ENCODE data around the gene DOK6.

The DOK6 gene

DNA sequence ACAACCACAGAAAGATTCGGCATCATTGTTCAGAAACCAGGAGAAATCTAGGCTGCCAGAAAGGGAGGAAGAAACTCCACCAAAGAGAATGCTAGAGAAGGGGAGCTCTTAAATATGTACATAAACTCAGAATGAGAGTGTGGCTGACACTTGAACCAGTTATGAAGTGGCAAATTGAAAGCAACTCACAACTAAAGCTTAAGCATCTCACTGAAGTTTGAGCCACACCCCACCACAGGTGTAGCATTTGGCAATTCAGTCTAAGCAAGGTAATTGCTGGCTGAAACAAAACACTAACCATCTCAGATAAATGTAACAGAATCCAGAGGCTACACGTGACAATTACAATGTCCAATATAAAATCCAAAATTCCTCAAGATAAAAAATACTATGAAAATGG, 168.4 kb downstream of the DOK6 start:
- Mint-ChIP-seq H3K9me3 (peaks cover 39% of the 10 kb centered on the region), H3K36me3 (ENCODE audit: low read depth) (peaks cover 51% of the 10 kb centered on the region), H3K27ac (no peak overlapping the region), H3K27me3 (ENCODE audit: low read depth, poor library complexity) (peaks cover 3% of the 10 kb centered on the region), H3K4me3 (no peak overlapping the region), H3K4me1 (no peaks in the 10 kb centered on the region)
- DNase-seq: no peak
- TF ChIP-seq CTCF (IDR thresholded peaks at IDR 0.05): no peak

DNA sequence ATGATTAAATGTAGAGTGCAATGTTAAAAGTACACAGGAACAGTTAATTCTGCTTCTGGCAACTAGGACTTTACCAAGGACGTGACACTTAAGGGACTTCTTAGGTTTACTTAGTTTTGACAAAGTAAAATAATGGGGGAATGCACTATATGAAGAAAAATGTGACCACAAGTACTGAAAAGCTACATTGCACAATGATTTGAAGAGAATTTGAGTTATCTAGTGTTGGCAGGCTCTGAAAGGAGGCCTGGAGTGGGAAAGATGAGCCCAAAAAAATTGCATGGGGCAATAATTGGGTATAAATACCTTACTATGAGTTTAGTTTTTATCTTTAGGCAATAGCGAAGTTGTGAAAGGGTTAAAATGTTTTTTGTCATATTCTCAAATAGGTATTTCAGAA, 173.7 kb downstream of the DOK6 start:
- Mint-ChIP-seq H3K9me3 (peaks cover 9% of the 10 kb centered on the region), H3K4me3 (no peak overlapping the region), H3K36me3 (ENCODE audit: low read depth) (peaks cover 18% of the 10 kb centered on the region), H3K27me3 (ENCODE audit: low read depth, poor library complexity) (no peaks in the 10 kb centered on the region), H3K4me1 (no peaks in the 10 kb centered on the region), H3K27ac (no peak overlapping the region)
- DNase-seq: no peak
- TF ChIP-seq CTCF (IDR thresholded peaks at IDR 0.05): no peak

DNA sequence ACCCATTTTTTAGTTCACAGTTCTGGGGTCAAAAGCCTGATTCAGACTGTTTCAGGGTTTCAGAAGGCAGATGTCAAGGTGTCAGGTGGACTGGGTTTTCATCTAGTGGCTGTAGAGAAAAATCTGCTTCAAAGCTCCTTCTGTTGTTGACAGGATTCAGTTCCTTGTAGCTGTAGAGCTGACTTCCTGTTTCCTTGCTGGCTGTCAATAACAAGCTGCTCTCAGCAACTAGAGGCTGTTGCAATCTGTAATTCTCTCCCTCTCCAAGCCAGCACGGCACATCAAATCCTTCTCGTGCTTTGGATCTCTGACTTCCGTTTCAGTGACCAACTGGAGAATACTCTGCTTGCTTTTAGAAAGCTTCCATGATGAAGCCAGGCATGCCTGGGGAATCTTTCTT, 179.4 kb downstream of the DOK6 start:
- no peak for DNase-seq
- Mint-ChIP-seq H3K36me3 (ENCODE audit: low read depth) (peaks cover 25% of the 10 kb centered on the region), H3K4me3 (no peak overlapping the region), H3K4me1 (no peaks in the 10 kb centered on the region), H3K27me3 (ENCODE audit: low read depth, poor library complexity) (no peaks in the 10 kb centered on the region), H3K27ac (no peak overlapping the region), H3K9me3 (peaks cover 10% of the 10 kb centered on the region)
- no peak for TF ChIP-seq CTCF (IDR thresholded peaks at IDR 0.05)

DNA sequence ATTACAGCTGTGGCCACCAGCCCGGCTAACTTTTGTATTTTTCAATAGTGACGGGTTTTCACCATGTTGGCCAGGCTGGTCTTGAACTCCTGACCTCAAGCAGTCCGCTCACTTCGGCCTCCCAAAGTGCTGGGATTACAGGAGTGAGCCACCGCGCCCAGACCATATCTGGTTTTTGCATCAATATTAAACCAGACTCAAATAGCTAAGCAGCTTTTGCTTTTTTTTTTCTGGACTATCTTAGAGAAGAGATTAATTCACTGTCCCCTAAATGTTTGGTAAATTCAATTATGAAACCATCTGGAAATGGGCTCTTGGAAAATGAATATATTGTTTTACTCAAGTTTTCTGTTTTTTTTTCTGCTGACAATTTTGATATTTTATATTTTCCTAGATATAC, 183.7 kb downstream of the DOK6 start:
- Mint-ChIP-seq H3K27me3 (ENCODE audit: low read depth, poor library complexity) (no peaks in the 10 kb centered on the region), H3K27ac (no peak overlapping the region), H3K36me3 (ENCODE audit: low read depth) (peaks cover 18% of the 10 kb centered on the region), H3K9me3 (peaks cover 10% of the 10 kb centered on the region), H3K4me1 (peaks cover 28% of the 10 kb centered on the region), H3K4me3 (no peak overlapping the region)
- TF ChIP-seq CTCF (IDR thresholded peaks at IDR 0.05): no peak
- no peak for DNase-seq

DNA sequence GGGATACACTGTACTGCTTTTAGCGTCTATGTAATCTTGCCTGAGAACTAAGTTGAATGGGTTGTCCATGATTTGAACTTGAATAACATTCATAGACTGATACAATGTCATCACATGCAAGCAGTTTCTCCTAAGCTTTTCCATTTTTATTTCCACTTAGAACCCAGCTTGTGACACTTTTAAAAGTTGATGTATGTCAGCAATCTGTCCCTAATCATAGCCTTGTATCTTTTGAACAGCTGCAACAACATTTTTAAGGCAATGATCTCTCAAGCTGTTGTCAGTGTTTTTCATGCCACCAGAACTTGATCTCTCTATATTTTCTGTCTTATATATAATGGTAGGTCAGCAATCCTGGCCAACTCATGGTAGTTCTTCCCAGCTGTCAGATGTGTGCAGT, 185.0 kb downstream of the DOK6 start:
- Mint-ChIP-seq H3K36me3 (ENCODE audit: low read depth) (peaks cover 11% of the 10 kb centered on the region), H3K9me3 (peaks cover 10% of the 10 kb centered on the region), H3K27me3 (ENCODE audit: low read depth, poor library complexity) (no peaks in the 10 kb centered on the region), H3K4me1 (peaks cover 28% of the 10 kb centered on the region), H3K4me3 (no peak overlapping the region), H3K27ac (peak overlapping the region; percentile 41)
- DNase-seq: no peak
- TF ChIP-seq CTCF (IDR thresholded peaks at IDR 0.05): no peak

DNA sequence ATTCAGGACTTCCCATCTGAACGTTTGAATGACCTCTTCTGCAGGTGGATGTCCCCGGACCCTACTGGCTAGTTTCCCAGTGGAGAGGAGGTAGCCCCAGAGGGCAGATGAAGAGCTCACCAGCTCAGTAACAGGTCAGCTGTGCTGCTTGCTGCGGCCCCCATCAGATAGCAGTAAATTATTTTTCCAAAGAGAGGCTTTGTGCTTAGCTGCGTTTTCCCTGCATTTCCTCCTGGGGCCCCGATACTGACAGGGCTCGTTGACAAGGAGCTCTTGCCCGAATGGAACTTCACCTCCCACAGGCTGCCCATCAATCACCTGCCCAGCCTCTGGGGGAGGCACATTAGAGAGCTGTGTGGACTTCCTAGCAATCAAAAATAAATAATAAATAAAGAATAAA, 185.8 kb downstream of the DOK6 start:
- TF ChIP-seq CTCF (IDR thresholded peaks at IDR 0.05): no peak
- peaks cover 4% of the 10 kb centered on the region for H3K36me3 Mint-ChIP-seq (ENCODE audit: low read depth)
- H3K27me3 Mint-ChIP-seq (ENCODE audit: low read depth, poor library complexity): no peaks in the 10 kb centered on the region
- peak overlapping the region; percentile 65 for H3K27ac Mint-ChIP-seq
- no peak overlapping the region for H3K4me3 Mint-ChIP-seq
- H3K9me3 Mint-ChIP-seq: peaks cover 3% of the 10 kb centered on the region
- peak; percentile 41 for DNase-seq
- H3K4me1 Mint-ChIP-seq: peaks cover 28% of the 10 kb centered on the region

Data from nephron progenitor cell (in vitro differentiated cells).